Mucosa of descending colon (tissue), 3 donors: ENCODE results near the gene PIGBOS1. TPM values are rescaled to one million over a fixed set of nuclear protein-coding genes. Genes with fewer than 3 reads are reported as not detected.
A peak's percentile ranks its signal among the peaks of the same experiment; 100 is the strongest.

ENCODE experiments used
- ATAC-seq: fragments of 200-7000 bp; cut with Tn5 transposase; one replicate; pipeline ENCODE4 v1.9.1; 2020; ENCODE audit warnings: mild to moderate bottlenecking, moderate library complexity
- DNase-seq, 3 donors: peaks; one replicate each; pipeline ENCODE4 v3.0.0-alpha.2; 2020
- H3K36me3 ChIP-seq: fragments of 200-600 bp; one replicate; pipeline ENCODE4 v1.8.0; 2021; ENCODE audit warnings: low read depth, mild to moderate bottlenecking
- H3K4me1 ChIP-seq: fragments of 200-600 bp; one replicate; pipeline ENCODE4 v1.8.0; 2021; ENCODE audit warnings: low read depth, mild to moderate bottlenecking
- H3K4me3 ChIP-seq: fragments of 200-600 bp; one replicate; pipeline ENCODE4 v1.8.0; 2021; ENCODE audit warnings: mild to moderate bottlenecking
- H3K9me3 ChIP-seq: fragments of 200-600 bp; one replicate; pipeline ENCODE4 v1.8.0; 2021; ENCODE audit warnings: mild to moderate bottlenecking
- intact Hi-C, 2 donors: fragments of 100-400 bp; cut with DNase I in 1 of 2; cut with micrococcal nuclease in 1 of 2; formaldehyde crosslinking; loops; one replicate each; pipeline versions ENCODE4 v1.11.0 to v1.11.1; 2022; cut with DNase I, micrococcal nuclease
- long read RNA-seq, 2 donors: library from polyadenylated mRNA; unstranded; transcript quantifications; one replicate each; pipeline ENCODE4 v2.0.0, GENCODE V29; 2019 to 2021
- total RNA-seq, 3 donors: library from RNA; stranded (reverse); fragmentation: NEBNext Ultra II Directional in 2 of 3; extraction: Animal tissue kit (Norgen Biotek cat#: 25700) in 2 of 3; gene quantifications; one replicate each; pipeline versions ENCODE4 v1.2.1 to v1.2.4, GENCODE V29; 2021 to 2023
- TF ChIP-seq, protein P1 (sequence below): fragments of 200-600 bp; IDR thresholded peaks from one replicate; pipeline ENCODE4 v1.8.0; 2022; ENCODE audit warnings: antibody characterized with exemption, mild to moderate bottlenecking
- donor health status: DM: no; HTN: no; CAD: no; lungs with moderate emphysema.
- donor health status: DM: no; HTN: no; CAD: no.
- donor health status: DM: no; HTN: yes; CAD: no.

Gene PIGBOS1
- total RNA-seq = 10 to 100 TPM in 1 of 3 donors, 1 to 10 TPM in 2; 7.7 to 11.0 (median 9.8) TPM
- long read RNA-seq, donor 1, partial matches to known transcripts = 0 of 6 reads
- long read RNA-seq, donor 1, other reads (novel, unspliced or antisense) = 2 of 6 reads
- long read RNA-seq, donor 2, partial matches to known transcripts = 0 of 12 reads
- long read RNA-seq, donor 2, other reads (novel, unspliced or antisense) = 7 of 12 reads

DNA sequence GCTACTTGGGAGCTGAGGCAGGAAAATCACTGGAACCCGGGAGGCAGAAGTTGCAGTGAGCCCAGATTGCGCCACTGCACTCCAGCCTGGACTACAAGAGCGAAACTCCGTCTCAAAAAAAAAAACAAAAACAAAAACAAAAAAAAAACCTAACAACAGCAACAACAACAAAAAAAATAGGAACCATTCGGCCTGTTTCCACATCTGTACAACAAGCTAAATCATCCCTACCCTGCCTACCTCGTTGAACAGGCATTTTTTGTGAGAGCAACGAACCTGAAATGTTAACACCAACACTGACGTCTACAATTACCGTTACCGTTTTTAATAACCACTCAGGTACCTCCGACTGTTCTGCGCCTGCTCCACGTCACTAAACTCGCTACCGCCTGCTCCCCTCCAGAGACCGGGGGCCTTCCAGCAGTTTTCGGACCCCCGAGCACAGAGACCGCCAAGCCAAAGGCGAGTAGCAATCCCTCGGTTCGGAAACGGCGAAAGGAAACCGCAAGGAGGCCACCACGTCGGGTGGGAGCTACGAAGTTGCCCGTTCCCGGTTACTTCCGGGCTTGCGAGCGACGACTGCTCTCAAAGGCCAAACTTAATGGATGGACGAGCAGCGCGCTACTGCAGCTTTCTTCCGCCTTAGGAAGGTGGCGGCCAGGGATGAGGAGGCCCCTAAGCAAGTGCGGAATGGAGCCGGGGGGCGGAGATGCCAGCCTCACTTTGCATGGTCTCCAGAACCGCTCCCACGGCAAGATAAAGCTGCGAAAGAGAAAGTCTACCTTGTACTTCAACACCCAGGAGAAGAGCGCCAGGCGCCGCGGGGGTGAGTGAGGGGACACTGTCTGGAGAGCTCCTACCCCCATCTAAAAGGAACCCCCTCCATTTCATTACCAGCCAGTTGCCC, at the start of gene PIGBOS1, which contains the start of gene PIGB:
PIGBOS1 (minus strand) TSS at position 536 of the 907 bp plus-strand sequence. CDS start 1,331 bp downstream, outside the sequence.
PIGB (plus strand) TSS at position 635 of the 907 bp plus-strand sequence; CDS start at position 664, 29 bp downstream.
- intact Hi-C loops = no loop called here
- H3K9me3 ChIP-seq = no peaks in the 10 kb centered on the region
- peak; percentile 100 for ATAC-seq
- peak; percentile 88 to 93 (median 90) for DNase-seq
- TF ChIP-seq, protein P1, sequence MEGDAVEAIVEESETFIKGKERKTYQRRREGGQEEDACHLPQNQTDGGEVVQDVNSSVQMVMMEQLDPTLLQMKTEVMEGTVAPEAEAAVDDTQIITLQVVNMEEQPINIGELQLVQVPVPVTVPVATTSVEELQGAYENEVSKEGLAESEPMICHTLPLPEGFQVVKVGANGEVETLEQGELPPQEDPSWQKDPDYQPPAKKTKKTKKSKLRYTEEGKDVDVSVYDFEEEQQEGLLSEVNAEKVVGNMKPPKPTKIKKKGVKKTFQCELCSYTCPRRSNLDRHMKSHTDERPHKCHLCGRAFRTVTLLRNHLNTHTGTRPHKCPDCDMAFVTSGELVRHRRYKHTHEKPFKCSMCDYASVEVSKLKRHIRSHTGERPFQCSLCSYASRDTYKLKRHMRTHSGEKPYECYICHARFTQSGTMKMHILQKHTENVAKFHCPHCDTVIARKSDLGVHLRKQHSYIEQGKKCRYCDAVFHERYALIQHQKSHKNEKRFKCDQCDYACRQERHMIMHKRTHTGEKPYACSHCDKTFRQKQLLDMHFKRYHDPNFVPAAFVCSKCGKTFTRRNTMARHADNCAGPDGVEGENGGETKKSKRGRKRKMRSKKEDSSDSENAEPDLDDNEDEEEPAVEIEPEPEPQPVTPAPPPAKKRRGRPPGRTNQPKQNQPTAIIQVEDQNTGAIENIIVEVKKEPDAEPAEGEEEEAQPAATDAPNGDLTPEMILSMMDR = no peak
- peaks cover 13% of the 10 kb centered on the region for H3K4me1 ChIP-seq
- no peaks in the 10 kb centered on the region for H3K36me3 ChIP-seq
- peak within 1 kb of the TSS; percentile 68 for H3K4me3 ChIP-seq

GRCh38 chr15:55366981-55367380, 48.1 kb upstream of the PIGBOS1 start:
- no peaks in the 10 kb centered on the region for H3K9me3 ChIP-seq
- no peak overlapping the region for H3K4me3 ChIP-seq
- no peaks in the 10 kb centered on the region for H3K36me3 ChIP-seq
- intact Hi-C loops = no loop called here
- ATAC-seq = no peak
- TF ChIP-seq, protein P1 = no peak
- no peak for DNase-seq
- no peaks in the 10 kb centered on the region for H3K4me1 ChIP-seq

DNA sequence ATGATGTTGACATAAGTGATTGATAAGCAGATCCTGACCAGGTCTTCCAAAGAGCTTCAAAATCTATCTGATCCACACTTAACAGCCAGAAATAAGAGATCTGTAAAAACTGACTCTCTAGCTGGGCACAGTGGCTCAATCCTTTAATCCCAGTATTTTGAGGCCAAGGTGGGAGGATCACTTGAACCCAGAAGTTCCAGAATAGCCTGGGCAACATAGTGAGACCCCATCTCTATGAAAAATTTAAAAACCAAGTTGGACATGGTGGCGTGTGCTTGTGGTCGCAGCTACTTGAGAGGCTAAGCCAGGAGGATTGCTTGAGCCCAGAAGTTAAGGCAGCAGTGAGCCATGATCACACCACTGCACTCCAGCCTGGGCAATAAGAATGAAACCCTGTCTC, 43.7 kb upstream of the PIGBOS1 start:
- H3K4me1 ChIP-seq = no peaks in the 10 kb centered on the region
- intact Hi-C loops = no loop called here
- H3K4me3 ChIP-seq = no peak overlapping the region
- no peaks in the 10 kb centered on the region for H3K9me3 ChIP-seq
- TF ChIP-seq, protein P1 = no peak
- no peaks in the 10 kb centered on the region for H3K36me3 ChIP-seq
- DNase-seq = no peak
- ATAC-seq = no peak

- intact Hi-C loops = no loop called here
- no peaks in the 10 kb centered on the region for H3K4me1 ChIP-seq
- no peaks in the 10 kb centered on the region for H3K36me3 ChIP-seq
- TF ChIP-seq, protein P1 = no peak
- no peak for ATAC-seq
- no peak for DNase-seq
- H3K4me3 ChIP-seq = no peak overlapping the region
- H3K9me3 ChIP-seq = no peaks in the 10 kb centered on the region
These were observed 42.1 kb upstream of the PIGBOS1 start for GRCh38 chr15:55361048-55361447.

DNA sequence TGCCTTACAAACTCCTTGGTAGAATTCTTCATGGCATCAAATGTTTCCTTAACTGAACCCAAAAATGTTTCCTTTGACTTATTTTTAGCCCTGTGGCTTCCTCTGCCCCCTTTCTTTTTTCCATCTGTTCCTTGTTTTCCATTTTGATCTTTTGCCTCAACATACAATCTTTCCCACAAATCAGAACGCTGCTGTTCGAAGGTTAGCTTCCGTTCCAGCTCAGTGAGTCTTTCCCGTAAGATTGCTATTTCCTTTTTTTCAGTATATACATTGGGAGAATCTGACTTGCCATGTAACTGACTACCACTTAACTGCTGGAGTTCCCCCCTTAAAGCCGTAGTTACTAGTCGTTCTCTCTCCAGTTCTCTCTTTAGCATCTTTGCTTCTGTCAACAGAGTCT, 41.3 kb upstream of the PIGBOS1 start:
- ATAC-seq (no peak), DNase-seq (no peak)
- H3K9me3 ChIP-seq = no peaks in the 10 kb centered on the region
- intact Hi-C loops = no loop called here
- TF ChIP-seq, protein P1 = no peak
- H3K4me3 ChIP-seq = no peak overlapping the region
- H3K36me3 ChIP-seq = no peaks in the 10 kb centered on the region
- no peaks in the 10 kb centered on the region for H3K4me1 ChIP-seq
